IMR-90 (cell line): ENCODE results near the gene BCL6. TPM values are rescaled to one million over a fixed set of nuclear protein-coding genes. Genes with fewer than 3 reads are reported as not detected.

Experiments
- ATAC-seq: fragments of 200-7000 bp; cut with Tn5 transposase; 2 replicates; pipeline ENCODE4 v1.9.1; 2020; ENCODE audit warnings: low read depth, mild to moderate bottlenecking, moderate library complexity
- BruUV-seq: library from RNA; stranded (reverse); fragments of 400-500 nt; replicated peaks from 2 replicates; lab custom pipeline; 2021; lab: Mats Ljungman, UMichigan
- CTCF ChIA-PET: fragments of 300-600 bp; formaldehyde crosslinking; extraction: SDS; loops from one replicate; lab custom pipeline; 2021; ENCODE audit warnings: antibody characterized with exemption; lab: Yijun Ruan, JAX
- POLR2A ChIA-PET: fragments of 300-600 bp; sonication (Branson Sonifier 250); formaldehyde crosslinking; loops from one replicate; lab custom pipeline; 2022; ENCODE audit warnings: antibody characterized with exemption; ENCODE audit not compliant: unreplicated experiment; lab: Charles Lee
- DNase-seq: peaks from one replicate; pipeline ENCODE4 v3.0.0; 2013
- H2AFZ ChIP-seq: replicated peaks from 2 replicates; pipeline ENCODE3; 2013; ENCODE audit warnings: low read length, mild to moderate bottlenecking; ENCODE audit not compliant: poor library complexity
- H2AK5ac ChIP-seq: 2 replicates; pipeline ENCODE4 v1.6.1; 2013; ENCODE audit warnings: low read depth, low read length, inconsistent platforms
- H2AK9ac ChIP-seq: replicated peaks from 2 replicates; pipeline ENCODE3; 2013; ENCODE audit warnings: mild to moderate bottlenecking, low read depth, low read length, moderate library complexity; ENCODE audit not compliant: poor library complexity
- H2BK120ac ChIP-seq: 2 replicates; pipeline ENCODE4 v1.6.1; 2013; ENCODE audit warnings: low read depth, low read length, inconsistent platforms
- H2BK15ac ChIP-seq: 3 replicates; pipeline ENCODE4 v1.6.1; 2013; ENCODE audit warnings: low read depth, low read length, inconsistent platforms
- H2BK20ac ChIP-seq: 2 replicates; pipeline ENCODE4 v1.6.1; 2013; ENCODE audit warnings: low read depth, mild to moderate bottlenecking, inconsistent platforms, low read length, moderate library complexity
- H2BK5ac ChIP-seq: 2 replicates; pipeline ENCODE4 v1.6.1; 2013; ENCODE audit warnings: mild to moderate bottlenecking, low read depth, low read length, inconsistent platforms; ENCODE audit not compliant: poor library complexity, severe bottlenecking
- H3K14ac ChIP-seq: replicated peaks from 2 replicates; pipeline ENCODE4 v1.6.1; 2013; ENCODE audit warnings: low read depth, low read length, inconsistent platforms
- H3K18ac ChIP-seq: 2 replicates; pipeline ENCODE4 v1.6.1; 2013; ENCODE audit warnings: low read depth, low read length, control low read depth
- H3K23ac ChIP-seq: 2 replicates; pipeline ENCODE4 v1.6.1; 2013; ENCODE audit warnings: low read depth, low read length, inconsistent platforms
- H3K27ac ChIP-seq: 2 replicates; pipeline ENCODE4 v1.5.1; 2013; ENCODE audit warnings: mild to moderate bottlenecking, control low read depth, low read length; ENCODE audit not compliant: insufficient read depth
- H3K27me3 ChIP-seq: 2 replicates; pipeline ENCODE4 v1.6.1; 2013; ENCODE audit warnings: low read length; ENCODE audit not compliant: control insufficient read depth, insufficient read depth
- H3K36me3 ChIP-seq: 2 replicates; pipeline ENCODE4 v1.6.1; 2013; ENCODE audit warnings: low read length, mixed read lengths; ENCODE audit not compliant: control insufficient read depth, insufficient read depth
- H3K4ac ChIP-seq: 2 replicates; pipeline ENCODE4 v1.6.1; 2013; ENCODE audit warnings: low read depth, low read length, inconsistent platforms
- H3K4me1 ChIP-seq: 2 replicates; pipeline ENCODE4 v1.6.1; 2013; ENCODE audit warnings: low read length, mixed read lengths; ENCODE audit not compliant: control insufficient read depth, insufficient read depth
- H3K4me2 ChIP-seq: 2 replicates; pipeline ENCODE4 v1.6.1; 2013; ENCODE audit warnings: low read depth, mild to moderate bottlenecking, control low read depth, low read length, moderate library complexity
- H3K4me3 ChIP-seq: 2 replicates; pipeline ENCODE4 v1.5.1; 2013; ENCODE audit warnings: low read depth, mild to moderate bottlenecking, control low read depth, low read length, moderate library complexity; ENCODE audit not compliant: insufficient read depth
- H3K56ac ChIP-seq: 2 replicates; pipeline ENCODE4 v1.6.1; 2013; ENCODE audit warnings: low read length, inconsistent platforms; ENCODE audit not compliant: insufficient read depth; ENCODE audit errors: extremely low read depth
- H3K79me1 ChIP-seq, 2 experiments: 2 replicates each; pipeline ENCODE4 v1.6.1; 2013; ENCODE audit warnings: low read length in 2 of 2, inconsistent platforms in 1 of 2, low read depth in 1 of 2
- H3K9ac ChIP-seq: 2 replicates; pipeline ENCODE4 v1.6.1; 2013; ENCODE audit warnings: low read depth, low read length, control low read depth
- H3K9me1 ChIP-seq: 2 replicates; pipeline ENCODE4 v1.6.1; 2013; ENCODE audit warnings: low read length, inconsistent platforms; ENCODE audit not compliant: insufficient read depth
- H3K9me3 ChIP-seq: 2 replicates; pipeline ENCODE4 v1.6.1; 2013; ENCODE audit warnings: low read length; ENCODE audit not compliant: control insufficient read depth, insufficient read depth
- H4K20me1 ChIP-seq: 2 replicates; pipeline ENCODE4 v1.6.1; 2013; ENCODE audit warnings: low read length, inconsistent platforms; ENCODE audit not compliant: insufficient read depth
- H4K5ac ChIP-seq: 2 replicates; pipeline ENCODE4 v1.6.1; 2013; ENCODE audit warnings: mild to moderate bottlenecking, low read depth, low read length, control low read depth
- H4K8ac ChIP-seq, 2 experiments: 2 replicates each; pipeline ENCODE4 v1.6.1; 2013; ENCODE audit warnings: low read depth in 2 of 2, low read length in 2 of 2, control low read depth in 1 of 2, inconsistent platforms in 1 of 2
- H4K91ac ChIP-seq: 2 replicates; pipeline ENCODE4 v1.6.1; 2013; ENCODE audit warnings: low read depth, low read length, inconsistent platforms; ENCODE audit not compliant: insufficient read depth
- USF2 ChIP-seq: fragments of 150-350 bp; IDR thresholded peaks from 2 replicates; pipeline ENCODE4 v1.6.1; 2017; ENCODE audit warnings: mild to moderate bottlenecking, antibody characterized with exemption, low read length, low read depth
- WGBS, 2 experiments: methylation state at CpG; one replicate each; pipeline versions ENCODE4 v1.1.5 to v1.1.7; 2013; ENCODE audit warnings: missing lambda C conversion rate in 2 of 2; ENCODE audit not compliant: insufficient read length in 1 of 2; ENCODE audit errors: extremely low coverage in 2 of 2; 5-methylcytosine and 5-hydroxymethylcytosine counted together
- dilution Hi-C: fragments of 300-500 bp; cut with HindIII; formaldehyde crosslinking; loops from one replicate; pipeline ENCODE4 v1.14.3; 2018; ENCODE audit warnings: low sequenced_read_pairs; ENCODE audit not compliant: unreplicated experiment
- in situ Hi-C: fragments of 300-500 bp; cut with MboI; formaldehyde crosslinking; loops from 3 replicates; pipeline ENCODE4 v1.14.3; 2019; ENCODE audit warnings: low sequenced_read_pairs, inconsistent platforms, mixed read lengths
- intact Hi-C: fragments of 100-400 bp; cut with micrococcal nuclease; formaldehyde crosslinking; loops from 2 replicates; pipeline ENCODE4 v1.10.0; 2022
- polyA plus RNA-seq, 3 experiments: library from polyadenylated mRNA; depleted of rRNA; stranded (reverse); fragments of >200 nt; gene quantifications; 2 replicates each; pipeline ENCODE4 v1.2.3, GENCODE V29; 2012; ENCODE audit warnings: low replicate concordance in 1 of 3
- total RNA-seq: library from RNA; depleted of rRNA; stranded (reverse); fragments of >200 nt; gene quantifications from 2 replicates; pipeline ENCODE4 v1.2.3, GENCODE V29; 2012

Gene BCL6
- total and polyA plus RNA-seq, 2 of the 4 experiments (the other 2 are of a cell fraction) = 19.7 to 22.6 TPM

DNA sequence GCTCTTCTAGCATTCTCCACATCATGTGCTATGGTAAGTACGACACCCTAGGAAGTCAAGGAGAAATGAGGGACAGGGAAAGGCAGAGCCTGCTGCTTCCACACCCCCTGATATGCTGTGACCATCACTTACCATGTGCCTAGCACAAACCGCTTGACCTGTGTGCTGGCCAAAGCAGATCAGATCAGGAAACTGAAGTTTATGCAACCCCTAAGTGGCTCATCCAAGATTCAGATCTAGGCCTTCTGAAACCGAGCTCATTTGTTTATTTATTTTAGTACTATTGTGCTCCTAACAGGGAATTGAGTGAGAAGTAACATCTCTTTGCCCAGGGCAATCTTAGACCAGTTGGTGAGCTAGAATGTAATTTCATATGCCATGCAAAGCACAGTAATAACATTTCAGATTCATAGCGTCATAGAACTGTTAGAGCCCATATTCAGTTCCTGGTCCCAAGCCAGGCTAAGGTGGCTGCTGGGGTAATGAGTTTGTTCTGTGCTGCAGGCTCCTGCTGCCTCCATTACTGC is 42.7 kb downstream of the BCL6 start, which contains the start of gene RTP2:
Gene RTP2, minus strand, starts transcription at position 51 of the 527 bp plus-strand sequence. CDS start 429 bp downstream, outside the sequence.
- DNase-seq = no peak
- Histone ChIP-seq H3K4me2 (no peak within 1 kb of the TSS), H3K4ac (no peak within 1 kb of the TSS), H3K56ac (no peak within 1 kb of the TSS), H3K27me3 (peaks cover 24% of the 10 kb centered on the region), H4K5ac (no peak within 1 kb of the TSS), H2AK5ac (no peak within 1 kb of the TSS), H2BK15ac (no peak within 1 kb of the TSS), H3K18ac (no peak within 1 kb of the TSS), H3K36me3 (no peaks in the 10 kb centered on the region), H3K4me1 (peaks cover 3% of the 10 kb centered on the region; the same call in 1 of the 2 replicates), H3K9me1 (no peaks in the 10 kb centered on the region), H4K91ac (no peak within 1 kb of the TSS), H2AFZ (no peak within 1 kb of the TSS), H3K9ac (no peak within 1 kb of the TSS), H3K27ac (no peak within 1 kb of the TSS), H3K9me3 (no peaks in the 10 kb centered on the region), H4K8ac (no peak within 1 kb of the TSS), H3K14ac (no peak within 1 kb of the TSS), H2BK120ac (no peak within 1 kb of the TSS), H3K4me3 (no peak within 1 kb of the TSS), H2BK20ac (no peak within 1 kb of the TSS), H4K20me1 (no peaks in the 10 kb centered on the region), H3K23ac (no peak within 1 kb of the TSS), H2AK9ac (no peak within 1 kb of the TSS), H2BK5ac (no peak within 1 kb of the TSS), H3K79me1 (no peaks in the 10 kb centered on the region)
- peak; percentile 59 for ATAC-seq
- dilution Hi-C loops (no loop called here), intact Hi-C loops (loop anchor here (10.0 kb wide), 1 partner anchor 858 kb away; the partner anchor contains the start of gene ADIPOQ), in situ Hi-C loops (loop anchor here (25.0 kb wide), 1 partner anchor 1535 kb away; no protein-coding TSS in a partner anchor)
- BruUV-seq = no TSS peak
- no peak for TF ChIP-seq USF2
- WGBS, 2 experiments = no CpG with 5 or more reads among the region's 4 CpGs
- ChIA-PET CTCF (interaction anchor here (1.0 to 2.1 kb wide), 3 partner anchors 11 to 383 kb away, joined by 3 to 6 read pairs (median 3); no protein-coding TSS in a partner anchor), POLR2A (interaction anchor here (0.5 kb wide), 1 partner anchor 492 kb away, joined by 5 read pairs; no protein-coding TSS in a partner anchor)
